ENCODE data around the gene FHAD1.

FHAD1 gene

GRCh38 chr1:15330028-15330427 lies 83.0 kb downstream of the FHAD1 start:
- DNase-seq, result no peak

GRCh38 chr1:15331180-15331579 lies 84.2 kb downstream of the FHAD1 start:
- DNase-seq, result no peak

GRCh38 chr1:15331734-15332133 lies 84.7 kb downstream of the FHAD1 start:
- no peak for DNase-seq

GRCh38 chr1:15332525-15332924 lies 85.5 kb downstream of the FHAD1 start:
- DNase-seq, result no peak

DNA sequence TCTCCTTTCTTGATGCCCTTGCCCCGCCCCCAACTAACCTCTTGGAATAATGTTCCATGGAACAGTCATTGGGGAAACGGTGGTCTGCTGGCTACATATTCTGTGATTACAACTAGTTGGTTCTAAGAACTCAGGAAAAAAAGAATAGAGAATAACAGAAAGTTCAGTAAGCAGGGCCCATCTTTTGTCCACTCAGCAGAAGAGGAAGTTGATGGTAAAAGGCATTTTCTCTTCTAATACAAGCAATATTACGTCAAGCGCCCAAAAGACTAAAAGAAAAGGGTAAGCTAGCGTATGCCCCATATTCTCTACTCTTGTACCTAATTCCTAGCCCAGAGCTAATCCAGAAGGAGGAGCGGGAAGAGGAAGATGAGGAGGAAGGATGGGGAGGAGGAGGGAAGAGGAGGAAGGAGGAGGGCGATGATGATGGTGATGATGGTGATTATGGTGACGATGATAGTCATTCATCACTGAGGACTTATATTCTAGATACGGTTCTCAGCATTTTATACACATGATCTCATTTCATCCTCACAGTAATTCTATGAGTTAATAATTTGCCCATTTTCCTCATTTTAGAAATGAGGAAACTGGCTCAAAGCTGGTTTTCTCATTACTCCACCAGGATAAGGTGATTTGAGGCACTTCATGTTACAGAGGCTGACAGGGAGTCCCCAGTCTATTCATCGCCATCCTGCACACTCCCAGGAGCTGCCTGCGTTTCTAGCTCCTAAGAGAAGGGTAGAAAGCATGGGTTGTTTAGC lies 86.1 kb downstream of the FHAD1 start:
- DNase-seq, result no peak

DNA sequence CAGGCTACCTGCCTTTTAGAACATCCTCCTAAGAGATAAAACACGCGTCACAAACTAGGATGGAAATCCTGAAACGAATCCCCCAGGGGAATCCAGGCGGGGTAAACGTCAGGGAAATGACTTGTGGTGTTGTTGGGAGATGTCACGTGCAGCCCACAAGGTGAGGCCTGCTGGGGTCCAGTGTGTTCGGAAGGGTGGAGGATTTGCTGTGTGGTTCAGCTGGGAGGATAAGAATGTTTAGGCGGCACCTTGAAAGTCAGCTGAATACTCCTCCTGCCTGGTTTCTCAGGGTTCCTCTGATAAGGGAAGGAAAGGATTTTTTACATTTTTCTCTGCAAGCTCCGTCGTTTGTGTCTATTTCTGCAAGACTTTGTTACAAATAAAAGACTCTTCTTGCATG lies 88.0 kb downstream of the FHAD1 start:
- no peak for DNase-seq

DNA sequence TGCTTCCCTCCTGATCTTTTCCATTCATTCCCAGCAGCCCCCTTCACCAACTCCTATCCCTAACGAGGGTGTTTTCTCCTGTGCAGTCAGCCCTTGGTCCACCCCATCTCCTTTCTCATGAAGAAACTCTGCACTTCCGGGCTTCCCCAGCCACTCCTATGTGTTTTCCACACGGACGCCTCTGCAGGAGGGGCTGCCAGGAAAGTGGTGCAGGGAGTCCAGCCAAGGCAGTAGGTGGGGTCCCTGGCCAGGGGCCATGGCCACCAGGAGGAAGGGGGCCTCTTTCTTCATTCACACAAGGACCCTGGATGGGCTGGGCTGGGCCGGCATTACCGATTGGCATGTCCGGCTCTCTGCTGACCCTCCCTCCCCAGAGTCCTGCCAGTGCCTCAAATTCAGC lies 89.8 kb downstream of the FHAD1 start:
- DNase-seq, result no peak

- no peak for DNase-seq
Measured at GRCh38 chr1:15337656-15338402, 90.8 kb downstream of the FHAD1 start.

DNA sequence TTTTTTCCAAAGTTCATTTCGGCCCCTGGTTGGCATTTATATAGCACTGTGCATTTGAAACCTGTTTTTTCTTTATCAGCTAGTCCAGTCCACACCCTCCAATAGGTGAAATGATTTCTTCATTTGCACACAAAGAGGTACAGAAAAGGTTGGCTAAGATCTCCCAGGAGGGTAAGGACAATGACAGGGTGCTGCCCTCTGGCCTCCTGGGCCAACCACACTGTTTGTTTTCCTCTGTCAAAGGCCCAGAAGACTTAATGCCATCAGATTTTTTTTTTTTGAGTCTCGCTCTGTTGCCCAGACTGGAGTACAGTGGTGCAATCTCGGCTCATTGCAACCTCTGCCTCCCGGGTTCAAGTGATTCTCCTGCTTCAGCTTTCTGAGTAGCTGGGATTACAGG lies 92.5 kb downstream of the FHAD1 start:
- no peak for DNase-seq

DNA sequence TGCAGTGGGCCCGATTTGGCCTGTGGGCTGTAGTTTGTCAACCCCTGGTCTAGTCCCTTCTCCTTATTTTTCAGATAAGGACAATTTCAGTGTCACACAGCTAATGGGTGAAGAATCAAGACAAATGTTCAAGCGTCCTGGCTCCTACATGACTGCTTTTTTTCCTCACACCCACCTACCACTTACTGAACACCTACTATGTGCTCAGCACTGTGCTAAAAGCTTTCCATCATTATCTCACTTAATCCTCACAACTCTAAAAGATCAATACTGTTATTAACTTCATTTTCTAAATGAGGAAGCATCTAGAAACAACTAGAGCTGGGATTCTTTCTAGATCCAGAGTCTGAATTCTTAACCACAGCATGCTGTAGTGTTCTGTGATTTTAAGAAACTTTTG lies 94.2 kb downstream of the FHAD1 start:
- no peak for DNase-seq

DNA sequence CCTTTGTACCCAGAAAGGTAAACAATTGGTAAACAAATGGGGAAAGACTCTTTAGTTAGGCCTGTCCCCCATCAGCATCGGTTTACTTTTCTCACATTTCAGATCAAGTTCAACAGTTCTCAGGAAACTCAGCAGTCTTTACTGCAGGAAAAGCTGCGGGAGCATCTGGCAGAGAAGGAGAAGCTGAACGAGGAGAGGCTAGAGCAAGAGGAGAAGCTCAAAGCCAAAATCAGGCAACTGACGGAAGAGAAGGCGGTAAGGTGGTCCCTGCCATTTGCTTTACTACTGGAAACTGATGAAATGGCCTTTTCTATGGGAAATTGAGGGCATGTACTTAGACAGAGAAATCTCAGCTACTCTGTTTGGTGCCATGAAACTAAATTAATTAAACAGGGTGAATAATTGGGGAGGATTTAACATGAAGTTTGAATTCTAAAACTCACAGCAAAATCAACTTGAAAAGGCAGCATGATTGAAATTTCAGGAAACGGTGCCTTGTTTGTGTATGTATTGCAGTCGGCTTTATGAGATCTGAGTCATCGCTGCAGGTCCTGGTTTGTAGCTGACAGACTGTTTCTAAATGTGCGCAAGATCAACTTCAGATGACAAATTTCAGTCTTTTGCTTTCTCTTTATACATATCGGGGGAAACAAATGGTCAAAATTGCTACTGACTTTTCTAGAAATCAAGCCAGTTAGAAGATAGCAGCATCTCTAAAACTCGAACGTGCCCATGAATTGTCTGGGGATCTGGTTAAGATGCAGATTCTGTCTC lies 94.8 kb downstream of the FHAD1 start:
- peak; percentile 44 for DNase-seq

DNA sequence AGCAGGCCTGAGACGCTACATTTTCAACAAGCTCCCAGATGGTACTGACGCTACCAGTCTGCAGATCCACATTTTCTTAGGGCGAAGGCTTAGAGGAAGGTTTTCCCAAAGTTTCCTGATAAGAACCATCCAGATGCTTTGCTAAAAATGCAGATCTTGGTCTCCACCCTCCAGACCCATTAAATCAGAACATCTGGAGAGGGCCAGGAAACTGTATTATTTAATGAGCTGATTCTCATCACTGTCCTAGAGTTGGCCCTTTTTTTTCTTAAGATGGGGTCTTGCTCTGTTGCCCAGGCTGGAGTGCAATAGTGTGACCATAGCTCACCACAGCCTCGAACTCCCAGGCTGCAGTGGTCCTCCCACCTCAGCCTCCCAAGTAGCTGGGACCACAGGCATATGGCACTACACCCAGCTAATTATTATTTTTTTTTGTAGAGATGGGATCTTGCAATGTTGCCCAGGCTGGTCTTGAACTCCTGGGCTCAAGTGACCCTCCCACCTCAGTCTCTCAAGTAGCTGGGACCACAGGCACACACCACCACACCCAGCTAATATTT lies 95.5 kb downstream of the FHAD1 start:
- DNase-seq, result no peak

- DNase-seq, result no peak
Measured at GRCh38 chr1:15343099-15343498, 96.1 kb downstream of the FHAD1 start.

GRCh38 chr1:15343729-15344128 lies 96.7 kb downstream of the FHAD1 start:
- no peak for DNase-seq

DNA sequence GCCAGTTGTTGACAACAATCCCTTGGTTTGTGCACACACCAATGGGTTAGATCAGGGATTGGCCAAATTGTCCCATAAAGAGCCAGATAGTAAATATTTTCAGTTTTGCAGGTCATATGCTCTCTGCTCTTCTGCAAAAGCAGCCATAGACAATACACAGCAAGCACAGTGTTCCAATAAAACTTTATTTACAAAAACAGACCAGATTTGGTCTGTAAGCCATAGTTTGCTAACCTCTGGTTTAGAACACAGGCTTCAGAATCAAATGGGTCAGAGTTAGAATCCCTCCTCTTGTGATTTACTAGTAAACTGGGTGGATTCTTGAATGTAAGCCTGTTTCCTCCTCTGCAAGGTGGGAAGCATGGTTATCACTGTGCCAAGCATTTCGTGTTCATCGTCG lies 97.4 kb downstream of the FHAD1 start:
- no peak for DNase-seq

DNA sequence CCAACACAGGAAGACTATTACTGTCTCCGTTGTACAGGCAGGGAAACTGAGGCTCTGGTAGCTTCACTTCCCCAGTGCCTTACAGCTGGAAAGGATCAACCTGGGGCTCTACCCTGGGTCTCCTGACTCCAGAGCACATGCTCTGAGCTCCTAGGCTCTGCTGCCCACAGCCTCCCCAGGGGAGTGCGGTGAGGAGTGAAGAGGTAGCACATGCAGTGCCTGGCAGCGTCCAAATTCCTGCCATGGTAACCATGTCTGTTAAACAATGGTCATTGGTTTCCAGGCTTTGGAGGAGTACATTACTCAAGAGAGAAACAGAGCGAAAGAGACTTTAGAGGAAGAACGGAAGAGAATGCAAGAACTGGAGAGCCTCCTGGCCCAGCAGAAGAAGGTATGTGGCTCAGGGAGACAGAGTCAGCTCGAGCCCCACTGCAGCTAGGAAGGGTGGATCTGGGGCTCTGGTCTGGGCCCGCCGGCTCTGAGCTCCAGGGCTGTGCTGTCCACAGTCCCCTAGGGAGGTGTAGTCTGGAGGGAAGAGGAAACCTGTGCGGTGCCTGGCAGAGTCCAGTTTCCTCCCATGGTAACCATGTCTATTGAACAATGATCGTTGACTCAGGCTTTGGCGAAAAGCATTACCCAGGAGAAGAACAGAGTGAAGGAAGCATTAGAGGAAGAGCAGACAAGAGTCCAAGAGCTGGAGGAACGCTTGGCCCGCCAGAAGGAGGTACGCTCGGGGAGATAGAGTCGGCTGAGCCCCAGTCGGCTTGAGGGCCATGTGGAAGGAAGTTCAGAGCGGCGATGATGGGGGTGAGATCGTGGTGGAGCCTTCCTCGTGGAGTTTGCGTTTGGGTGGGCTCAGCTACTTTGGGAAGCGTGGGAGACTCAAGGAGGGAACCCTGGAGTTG lies 98.0 kb downstream of the FHAD1 start:
- no peak for DNase-seq

GRCh38 chr1:15345705-15346345 lies 98.8 kb downstream of the FHAD1 start:
- peak; percentile 76 for DNase-seq

- DNase-seq, result no peak
Measured at GRCh38 chr1:15346346-15347030, 99.5 kb downstream of the FHAD1 start.

DNA sequence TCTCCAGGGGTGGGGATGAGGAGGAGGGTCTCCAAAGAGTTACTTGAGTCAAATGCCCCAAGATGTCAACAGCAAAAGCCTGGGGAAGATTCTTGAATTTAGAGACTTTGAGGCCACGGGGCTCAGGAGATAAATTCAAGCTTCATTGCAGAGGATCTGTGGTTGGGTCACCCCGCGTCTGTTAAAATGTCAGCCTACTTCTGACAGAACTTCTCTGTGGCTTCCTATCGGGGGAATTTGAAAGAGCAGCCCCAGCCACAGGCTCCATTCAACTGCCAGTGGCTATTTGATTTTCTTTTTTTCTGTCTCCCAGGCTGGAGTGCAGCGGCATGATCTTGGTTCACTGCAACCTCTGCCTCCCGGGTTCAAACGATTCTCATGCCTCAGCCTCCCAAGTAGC lies 100.2 kb downstream of the FHAD1 start:
- peak; percentile 45 for DNase-seq

DNA sequence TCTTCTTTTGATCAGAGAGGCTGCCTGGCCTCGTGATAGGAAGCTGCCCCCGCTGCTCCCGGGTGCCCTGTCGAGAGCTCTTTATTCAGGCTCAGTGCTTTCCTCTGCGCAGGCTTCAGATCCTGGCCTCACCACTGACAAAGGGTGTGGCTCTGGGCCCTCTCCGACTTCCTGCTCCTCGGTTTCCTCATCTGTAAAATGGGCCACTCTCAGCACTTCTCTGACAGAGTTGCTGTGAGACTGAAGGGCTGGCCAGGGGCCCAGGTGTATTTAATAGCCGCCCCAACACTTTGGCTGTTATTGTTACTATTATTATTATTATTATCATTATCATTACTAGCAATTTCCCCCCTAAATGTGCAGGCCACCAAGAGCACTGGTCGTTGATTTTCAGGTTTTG lies 101.6 kb downstream of the FHAD1 start:
- no peak for DNase-seq

GRCh38 chr1:15349133-15349532 lies 102.1 kb downstream of the FHAD1 start:
- no peak for DNase-seq

Data from CD4-positive, alpha-beta T cell treated with Interleukin-17A for 1 hour (primary cell).